Tibial artery (tissue), 4 donors: ENCODE measurements around the gene TOM1.

Source experiments
- DNase-seq, 2 donors: peaks; one replicate each; pipeline ENCODE4 v3.0.0-alpha.2; 2019
- H3K27ac ChIP-seq, 2 donors: fragments of 200-600 bp; sonication (generic) in 1 of 2; 1 replicate in 1 of 2; 2 replicates in 1 of 2; pipeline ENCODE4 v1.5.1; 2018 to 2019; ENCODE audit warnings: mild to moderate bottlenecking in 1 of 2
- H3K27me3 ChIP-seq, 2 donors: fragments of 200-600 bp; sonication (generic) in 1 of 2; one replicate each; pipeline versions ENCODE4 v1.5.1 to v1.6.0; 2016 to 2019
- H3K36me3 ChIP-seq, 3 donors: fragments of 200-600 bp; sonication (generic) in 2 of 3; one replicate each; pipeline ENCODE4 v1.5.1; 2016 to 2019; ENCODE audit warnings: mild to moderate bottlenecking in 2 of 3
- H3K4me1 ChIP-seq, 4 donors: fragments of 200-600 bp; sonication (generic) in 2 of 4; 1 replicate in 3 of 4; 2 replicates in 1 of 4; pipeline ENCODE4 v1.5.1; 2016 to 2019
- H3K4me3 ChIP-seq, 2 donors: fragments of 200-600 bp; sonication (generic) in 1 of 2; 1 replicate in 1 of 2; 2 replicates in 1 of 2; pipeline ENCODE4 v1.5.1; 2018 to 2019; ENCODE audit warnings: mild to moderate bottlenecking in 2 of 2
- H3K9me3 ChIP-seq, 3 donors: fragments of 200-600 bp; sonication (generic) in 1 of 3; one replicate each; pipeline ENCODE4 v1.5.1; 2016 to 2019
- intact Hi-C: fragments of 100-400 bp; cut with DNase I; formaldehyde crosslinking; loops from one replicate; pipeline ENCODE4 v1.15.0; 2023; ENCODE audit warnings: low total_unique reads
- TF ChIP-seq, protein P1 (sequence below), 2 experiments: fragments of 200-600 bp in 1 of 2; fragments of 450-650 bp in 1 of 2; IDR thresholded peaks; one replicate each; pipeline ENCODE4 v1.5.1; 2017 to 2019; ENCODE audit warnings: antibody characterized with exemption in 2 of 2, mild to moderate bottlenecking in 1 of 2, moderate library complexity in 1 of 2

Gene TOM1

DNA sequence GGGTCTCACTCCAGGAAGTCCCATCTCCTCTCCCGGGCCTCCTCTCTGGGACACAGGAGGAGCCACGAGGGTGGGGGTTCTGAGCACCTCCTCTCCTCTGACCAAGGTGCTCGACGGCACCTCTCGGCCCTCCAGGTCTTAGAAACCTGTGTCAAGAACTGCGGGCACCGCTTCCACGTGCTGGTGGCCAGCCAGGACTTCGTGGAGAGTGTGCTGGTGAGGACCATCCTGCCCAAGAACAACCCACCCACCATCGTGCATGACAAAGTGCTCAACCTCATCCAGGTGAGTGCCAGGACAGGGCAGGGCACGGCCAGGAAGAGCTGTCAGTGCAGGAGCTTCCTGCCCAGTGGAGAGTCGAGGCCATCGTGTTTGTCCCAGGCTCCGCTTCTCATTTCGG lies 23.2 kb downstream of the TOM1 start:
- Histone ChIP-seq H3K27ac (no peak overlapping the region), H3K27me3 (no peaks in the 10 kb centered on the region), H3K4me1 (no peaks in the 10 kb centered on the region), H3K36me3 (peaks cover 75 to 99% (median 96%) of the 10 kb centered on the region in 3 donors), H3K4me3 (no peak overlapping the region), H3K9me3 (no peaks in the 10 kb centered on the region)
- intact Hi-C loops: no loop called here
- DNase-seq: no peak
- TF ChIP-seq, protein P1, sequence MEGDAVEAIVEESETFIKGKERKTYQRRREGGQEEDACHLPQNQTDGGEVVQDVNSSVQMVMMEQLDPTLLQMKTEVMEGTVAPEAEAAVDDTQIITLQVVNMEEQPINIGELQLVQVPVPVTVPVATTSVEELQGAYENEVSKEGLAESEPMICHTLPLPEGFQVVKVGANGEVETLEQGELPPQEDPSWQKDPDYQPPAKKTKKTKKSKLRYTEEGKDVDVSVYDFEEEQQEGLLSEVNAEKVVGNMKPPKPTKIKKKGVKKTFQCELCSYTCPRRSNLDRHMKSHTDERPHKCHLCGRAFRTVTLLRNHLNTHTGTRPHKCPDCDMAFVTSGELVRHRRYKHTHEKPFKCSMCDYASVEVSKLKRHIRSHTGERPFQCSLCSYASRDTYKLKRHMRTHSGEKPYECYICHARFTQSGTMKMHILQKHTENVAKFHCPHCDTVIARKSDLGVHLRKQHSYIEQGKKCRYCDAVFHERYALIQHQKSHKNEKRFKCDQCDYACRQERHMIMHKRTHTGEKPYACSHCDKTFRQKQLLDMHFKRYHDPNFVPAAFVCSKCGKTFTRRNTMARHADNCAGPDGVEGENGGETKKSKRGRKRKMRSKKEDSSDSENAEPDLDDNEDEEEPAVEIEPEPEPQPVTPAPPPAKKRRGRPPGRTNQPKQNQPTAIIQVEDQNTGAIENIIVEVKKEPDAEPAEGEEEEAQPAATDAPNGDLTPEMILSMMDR (IDR thresholded peaks at IDR 0.05): no peak

- no peak overlapping the region for H3K27ac ChIP-seq
- intact Hi-C loops: no loop called here
- peaks cover 75 to 99% (median 96%) of the 10 kb centered on the region in 3 donors for H3K36me3 ChIP-seq
- peak in 1 of 2 donors; percentile 53 for DNase-seq
- H3K9me3 ChIP-seq: no peaks in the 10 kb centered on the region
- no peak overlapping the region for H3K4me3 ChIP-seq
- H3K4me1 ChIP-seq: no peaks in the 10 kb centered on the region
- TF ChIP-seq, protein P1 (IDR thresholded peaks at IDR 0.05): no peak
- H3K27me3 ChIP-seq: no peaks in the 10 kb centered on the region
Observed at GRCh38 chr22:35323305-35323704, 23.6 kb downstream of the TOM1 start.

GRCh38 chr22:35324067-35324466 lies 24.4 kb downstream of the TOM1 start:
- H3K36me3 ChIP-seq: peaks cover 77 to 99% (median 93%) of the 10 kb centered on the region in 3 donors
- DNase-seq: no peak
- TF ChIP-seq, protein P1 (IDR thresholded peaks at IDR 0.05): no peak

DNA sequence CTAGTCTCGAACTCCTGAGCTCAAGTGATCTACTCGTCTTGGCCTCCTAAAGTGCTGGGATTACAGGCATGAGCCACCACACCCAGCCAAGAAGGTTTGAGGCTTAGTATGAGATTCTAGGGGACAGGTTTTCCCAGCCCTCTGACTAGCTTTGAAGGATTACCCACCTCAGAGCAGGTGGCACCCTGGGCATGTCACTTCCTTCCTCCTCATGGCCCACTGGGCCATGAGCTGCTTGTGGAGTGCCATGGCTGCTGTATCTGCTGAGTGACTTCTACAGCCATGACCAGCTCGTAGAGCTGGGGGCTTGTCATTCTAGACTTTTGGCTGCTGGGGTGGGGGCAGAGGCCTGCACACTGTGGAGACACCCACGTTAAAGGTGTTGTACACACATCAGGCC lies 25.1 kb downstream of the TOM1 start:
- H3K4me3 ChIP-seq: no peak overlapping the region
- no peaks in the 10 kb centered on the region for H3K9me3 ChIP-seq
- TF ChIP-seq, protein P1 (IDR thresholded peaks at IDR 0.05): no peak
- intact Hi-C loops: no loop called here
- no peaks in the 10 kb centered on the region for H3K27me3 ChIP-seq
- H3K27ac ChIP-seq: no peak overlapping the region
- H3K36me3 ChIP-seq: peaks cover 74 to 97% (median 89%) of the 10 kb centered on the region in 3 donors
- H3K4me1 ChIP-seq: no peaks in the 10 kb centered on the region
- DNase-seq: no peak

More at GRCh38 chr22:35324067-35324466, 24.4 kb downstream of the TOM1 start:
- H3K4me3 ChIP-seq: no peak overlapping the region
- intact Hi-C loops: no loop called here
- no peak overlapping the region for H3K27ac ChIP-seq
- H3K27me3 ChIP-seq: no peaks in the 10 kb centered on the region
- H3K9me3 ChIP-seq: no peaks in the 10 kb centered on the region
- no peaks in the 10 kb centered on the region for H3K4me1 ChIP-seq

DNA sequence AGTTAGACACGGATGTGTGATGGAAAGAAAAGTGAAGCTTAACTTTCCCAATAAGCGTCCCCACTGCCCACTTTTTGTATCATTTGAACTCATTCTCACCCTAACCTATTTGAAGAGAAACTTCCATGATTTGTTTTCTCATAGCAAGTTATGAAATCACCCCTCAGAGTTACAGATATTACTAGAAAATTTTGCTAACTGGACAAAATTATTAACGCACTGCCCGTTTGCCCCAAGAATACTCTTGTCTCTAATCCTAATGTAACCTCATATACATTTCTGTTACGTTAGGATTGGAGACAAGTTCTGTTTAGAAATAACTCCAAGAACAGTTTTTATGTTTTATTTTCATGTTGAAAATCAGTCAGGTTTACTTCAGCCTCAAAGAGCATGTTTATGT lies 25.5 kb downstream of the TOM1 start:
- H3K27ac ChIP-seq: no peak overlapping the region
- H3K36me3 ChIP-seq: peaks cover 71 to 97% (median 90%) of the 10 kb centered on the region in 3 donors
- TF ChIP-seq, protein P1 (IDR thresholded peaks at IDR 0.05): no peak
- DNase-seq: no peak
- no peaks in the 10 kb centered on the region for H3K9me3 ChIP-seq
- no peaks in the 10 kb centered on the region for H3K27me3 ChIP-seq
- H3K4me1 ChIP-seq: no peaks in the 10 kb centered on the region
- H3K4me3 ChIP-seq: no peak overlapping the region
- intact Hi-C loops: no loop called here
